HG03039 (cell line): ENCODE measurements around the gene TUBGCP6.

ENCODE experiments used
- ATAC-seq: cut with Tn5 transposase; IDR thresholded peaks from one replicate; pipeline ENCODE4 v1.9.1; 2021; ENCODE audit warnings: mild to moderate bottlenecking, moderate library complexity; ENCODE audit not compliant: unreplicated experiment

Gene TUBGCP6

GRCh38 chr22:50184004-50184901 lies 60.6 kb downstream of the TUBGCP6 start:
- no peak for ATAC-seq

- no peak for ATAC-seq
These were observed 61.5 kb downstream of the TUBGCP6 start for GRCh38 chr22:50183141-50183971.

- no peak for ATAC-seq
These were observed 62.4 kb downstream of the TUBGCP6 start for GRCh38 chr22:50182176-50183081.

- no peak for ATAC-seq
These were observed 63.9 kb downstream of the TUBGCP6 start for GRCh38 chr22:50180727-50181521.

- no peak for ATAC-seq
These were observed 64.7 kb downstream of the TUBGCP6 start for GRCh38 chr22:50179937-50180726.

GRCh38 chr22:50178871-50179869 lies 65.7 kb downstream of the TUBGCP6 start:
- no peak for ATAC-seq

- no peak for ATAC-seq
These were observed 66.4 kb downstream of the TUBGCP6 start for GRCh38 chr22:50178471-50178864.

- no peak for ATAC-seq
These were observed 67.0 kb downstream of the TUBGCP6 start for GRCh38 chr22:50177537-50178470.

- ATAC-seq = no peak
These were observed 67.8 kb downstream of the TUBGCP6 start for GRCh38 chr22:50176850-50177536.

- no peak for ATAC-seq
These were observed 68.6 kb downstream of the TUBGCP6 start for GRCh38 chr22:50175921-50176849.

- ATAC-seq = no peak
These were observed 69.7 kb downstream of the TUBGCP6 start for GRCh38 chr22:50175191-50175461.

- ATAC-seq = no peak
These were observed 70.2 kb downstream of the TUBGCP6 start for GRCh38 chr22:50174382-50175190.

- ATAC-seq = no peak
These were observed 70.9 kb downstream of the TUBGCP6 start for GRCh38 chr22:50173983-50174355.

- no peak for ATAC-seq
These were observed 71.4 kb downstream of the TUBGCP6 start for GRCh38 chr22:50173311-50173982.
